Measurements from ENCODE around the gene IL9.

The IL9 gene

GRCh38 chr5:135875567-135875966 is 20.1 kb downstream of the IL9 start:
- no peaks in the 10 kb centered on the region for H3K9me3 ChIP-seq (ENCODE audit: control insufficient read depth, low read length)
- H2AFZ ChIP-seq: no peak overlapping the region
- no peaks in the 10 kb centered on the region for H3K79me2 ChIP-seq
- no peak overlapping the region for H3K4me3 ChIP-seq (ENCODE audit: low read depth, low read length)
- H3K9ac ChIP-seq: no peak overlapping the region
- TF ChIP-seq CTCF (IDR thresholded peaks at IDR 0.05): no peak
- H3K27me3 ChIP-seq (ENCODE audit: control insufficient read depth, insufficient read depth, low read length): no peaks in the 10 kb centered on the region
- no peaks in the 10 kb centered on the region for H3K4me1 ChIP-seq
- H3K36me3 ChIP-seq (ENCODE audit: control insufficient read depth, insufficient read depth, low read length): no peaks in the 10 kb centered on the region
- no peak overlapping the region for H3K4me2 ChIP-seq (ENCODE audit: low read length)
- H3K27ac ChIP-seq: no peak overlapping the region

GRCh38 chr5:135874461-135874860 is 21.2 kb downstream of the IL9 start:
- Histone ChIP-seq H3K27ac (no peak overlapping the region), H3K79me2 (no peaks in the 10 kb centered on the region), H3K27me3 (ENCODE audit: control insufficient read depth, insufficient read depth, low read length) (no peaks in the 10 kb centered on the region), H2AFZ (no peak overlapping the region), H3K4me2 (ENCODE audit: low read length) (no peak overlapping the region), H3K9me3 (ENCODE audit: control insufficient read depth, low read length) (no peaks in the 10 kb centered on the region), H3K36me3 (ENCODE audit: control insufficient read depth, insufficient read depth, low read length) (no peaks in the 10 kb centered on the region), H3K4me3 (ENCODE audit: low read depth, low read length) (no peak overlapping the region), H3K9ac (no peak overlapping the region), H3K4me1 (no peaks in the 10 kb centered on the region)
- no peak for TF ChIP-seq CTCF (IDR thresholded peaks at IDR 0.05)

GRCh38 chr5:135873831-135874230 is 21.8 kb downstream of the IL9 start:
- Histone ChIP-seq H3K36me3 (ENCODE audit: control insufficient read depth, insufficient read depth, low read length) (no peaks in the 10 kb centered on the region), H3K4me3 (ENCODE audit: low read depth, low read length) (no peak overlapping the region)

GRCh38 chr5:135871268-135871915 is 24.2 kb downstream of the IL9 start:
- H2AFZ ChIP-seq: no peak overlapping the region
- H3K4me2 ChIP-seq (ENCODE audit: low read length): no peak overlapping the region
- no peaks in the 10 kb centered on the region for H3K79me2 ChIP-seq
- H3K4me3 ChIP-seq (ENCODE audit: low read depth, low read length): no peak overlapping the region
- H3K4me1 ChIP-seq: no peaks in the 10 kb centered on the region
- H3K9me3 ChIP-seq (ENCODE audit: control insufficient read depth, low read length): no peaks in the 10 kb centered on the region
- TF ChIP-seq CTCF (IDR thresholded peaks at IDR 0.05): no peak
- H3K36me3 ChIP-seq (ENCODE audit: control insufficient read depth, insufficient read depth, low read length): no peaks in the 10 kb centered on the region
- H3K27ac ChIP-seq: no peak overlapping the region
- no peak overlapping the region for H3K9ac ChIP-seq
- no peaks in the 10 kb centered on the region for H3K27me3 ChIP-seq (ENCODE audit: control insufficient read depth, insufficient read depth, low read length)

More at GRCh38 chr5:135873831-135874230, 21.8 kb downstream of the IL9 start:
- no peaks in the 10 kb centered on the region for H3K79me2 ChIP-seq
- H3K9ac ChIP-seq: no peak overlapping the region
- H3K4me2 ChIP-seq (ENCODE audit: low read length): no peak overlapping the region
- H2AFZ ChIP-seq: no peak overlapping the region
- no peak for TF ChIP-seq CTCF (IDR thresholded peaks at IDR 0.05)
- H3K9me3 ChIP-seq (ENCODE audit: control insufficient read depth, low read length): no peaks in the 10 kb centered on the region
- no peak overlapping the region for H3K27ac ChIP-seq
- no peaks in the 10 kb centered on the region for H3K4me1 ChIP-seq
- no peaks in the 10 kb centered on the region for H3K27me3 ChIP-seq (ENCODE audit: control insufficient read depth, insufficient read depth, low read length)

- H3K79me2 ChIP-seq: no peaks in the 10 kb centered on the region
- no peak overlapping the region for H3K4me2 ChIP-seq (ENCODE audit: low read length)
- TF ChIP-seq CTCF (IDR thresholded peaks at IDR 0.05): no peak
- no peak overlapping the region for H3K4me3 ChIP-seq (ENCODE audit: low read depth, low read length)
- no peaks in the 10 kb centered on the region for H3K27me3 ChIP-seq (ENCODE audit: control insufficient read depth, insufficient read depth, low read length)
- H3K27ac ChIP-seq: no peak overlapping the region
- H3K4me1 ChIP-seq: no peaks in the 10 kb centered on the region
- no peaks in the 10 kb centered on the region for H3K9me3 ChIP-seq (ENCODE audit: control insufficient read depth, low read length)
- no peak overlapping the region for H3K9ac ChIP-seq
- H2AFZ ChIP-seq: no peak overlapping the region
- no peaks in the 10 kb centered on the region for H3K36me3 ChIP-seq (ENCODE audit: control insufficient read depth, insufficient read depth, low read length)
These were observed 25.7 kb downstream of the IL9 start for GRCh38 chr5:135869935-135870334.
